ENCODE results near the gene GRID1. TPM values are rescaled to one million over a fixed set of nuclear protein-coding genes. Genes with fewer than 3 reads are reported as not detected.
"Not testable (repeated sequence)": the region's sequence is repeated elsewhere in the genome, so short reads cannot be mapped to it uniquely, and the experiment has no call there.

The GRID1 gene
- total RNA-seq, 1 donor from 2014 or later, result 7.1 TPM

DNA sequence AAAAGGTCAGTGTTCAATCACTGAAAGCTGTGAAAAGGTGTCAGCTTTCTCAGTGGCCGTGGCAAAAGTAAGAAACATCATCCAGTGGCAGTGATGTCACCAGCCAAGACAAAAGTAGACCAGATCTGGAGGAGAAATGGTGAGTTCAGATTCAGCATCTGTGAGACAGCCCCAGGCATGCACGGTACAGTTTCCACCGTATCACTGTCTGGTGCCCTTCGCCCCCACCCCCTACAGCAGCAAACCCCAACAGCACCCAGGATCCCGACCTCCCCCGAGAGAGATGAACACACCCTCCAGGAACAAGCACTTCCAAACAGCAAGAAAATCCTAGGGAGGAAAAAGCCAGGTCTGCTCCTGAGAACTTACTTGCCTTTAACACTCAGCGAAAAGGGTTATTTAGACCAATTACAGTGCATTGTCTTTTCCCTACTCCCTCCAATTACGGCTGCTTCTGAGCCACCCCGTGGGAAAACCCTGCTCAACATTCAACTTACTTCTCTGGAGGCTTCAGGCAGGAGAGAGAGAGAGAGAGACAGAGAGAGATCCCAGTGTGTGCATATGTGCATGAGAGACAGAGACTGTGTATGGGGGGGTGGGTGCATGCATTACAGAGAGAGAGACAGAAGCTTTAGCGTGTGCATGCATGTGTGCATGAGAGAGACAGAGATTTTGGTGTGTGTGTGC, 189.6 kb downstream of the GRID1 start:
- intact Hi-C loops (cut with DNase I), result no loop called here
- no peak for DNase-seq (ENCODE audit: extremely low spot score in 2 of 2)
- Histone ChIP-seq H3K36me3 (no peaks in the 10 kb centered on the region), H3K4me1 (peaks cover 5% of the 10 kb centered on the region), H3K9me3 (no peaks in the 10 kb centered on the region), H3K27me3 (no peaks in the 10 kb centered on the region), H3K4me3 (no peak overlapping the region), H3K27ac (no peak overlapping the region)
- TF ChIP-seq POLR2A (IDR thresholded peaks at IDR 0.05) (no peak), POLR2AphosphoS5 (IDR thresholded peaks at IDR 0.05; ENCODE audit: insufficient read depth in 1 of 2, low read depth in 1 of 2) (no peak)
- TF ChIP-seq, protein P1, sequence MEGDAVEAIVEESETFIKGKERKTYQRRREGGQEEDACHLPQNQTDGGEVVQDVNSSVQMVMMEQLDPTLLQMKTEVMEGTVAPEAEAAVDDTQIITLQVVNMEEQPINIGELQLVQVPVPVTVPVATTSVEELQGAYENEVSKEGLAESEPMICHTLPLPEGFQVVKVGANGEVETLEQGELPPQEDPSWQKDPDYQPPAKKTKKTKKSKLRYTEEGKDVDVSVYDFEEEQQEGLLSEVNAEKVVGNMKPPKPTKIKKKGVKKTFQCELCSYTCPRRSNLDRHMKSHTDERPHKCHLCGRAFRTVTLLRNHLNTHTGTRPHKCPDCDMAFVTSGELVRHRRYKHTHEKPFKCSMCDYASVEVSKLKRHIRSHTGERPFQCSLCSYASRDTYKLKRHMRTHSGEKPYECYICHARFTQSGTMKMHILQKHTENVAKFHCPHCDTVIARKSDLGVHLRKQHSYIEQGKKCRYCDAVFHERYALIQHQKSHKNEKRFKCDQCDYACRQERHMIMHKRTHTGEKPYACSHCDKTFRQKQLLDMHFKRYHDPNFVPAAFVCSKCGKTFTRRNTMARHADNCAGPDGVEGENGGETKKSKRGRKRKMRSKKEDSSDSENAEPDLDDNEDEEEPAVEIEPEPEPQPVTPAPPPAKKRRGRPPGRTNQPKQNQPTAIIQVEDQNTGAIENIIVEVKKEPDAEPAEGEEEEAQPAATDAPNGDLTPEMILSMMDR (IDR thresholded peaks at IDR 0.05), result no peak

DNA sequence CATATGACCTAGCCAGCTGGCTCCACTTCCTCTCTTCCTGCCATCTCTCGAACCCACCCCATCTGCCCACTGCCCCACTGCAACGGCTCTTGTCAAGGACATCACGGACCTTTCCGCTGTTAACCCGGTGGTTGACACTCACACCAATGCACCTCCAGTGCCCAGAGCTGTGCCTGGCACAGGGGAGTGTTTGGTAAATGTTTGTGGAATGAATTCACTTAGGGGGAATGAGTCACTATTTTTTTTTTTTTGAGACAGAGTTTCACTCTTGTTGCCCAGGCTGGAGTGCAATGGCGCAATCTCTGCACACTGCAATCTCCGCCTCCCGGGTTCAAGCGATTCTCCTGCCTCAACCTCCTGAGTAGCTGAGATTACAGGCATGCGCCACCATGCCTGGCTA, 191.1 kb downstream of the GRID1 start:
- H3K4me1 ChIP-seq; intact Hi-C loops (cut with DNase I); H3K27me3 ChIP-seq; DNase-seq (ENCODE audit: extremely low spot score in 2 of 2); H3K36me3 ChIP-seq; H3K9me3 ChIP-seq; H3K27ac ChIP-seq; H3K4me3 ChIP-seq: not testable (repeated sequence)

DNA sequence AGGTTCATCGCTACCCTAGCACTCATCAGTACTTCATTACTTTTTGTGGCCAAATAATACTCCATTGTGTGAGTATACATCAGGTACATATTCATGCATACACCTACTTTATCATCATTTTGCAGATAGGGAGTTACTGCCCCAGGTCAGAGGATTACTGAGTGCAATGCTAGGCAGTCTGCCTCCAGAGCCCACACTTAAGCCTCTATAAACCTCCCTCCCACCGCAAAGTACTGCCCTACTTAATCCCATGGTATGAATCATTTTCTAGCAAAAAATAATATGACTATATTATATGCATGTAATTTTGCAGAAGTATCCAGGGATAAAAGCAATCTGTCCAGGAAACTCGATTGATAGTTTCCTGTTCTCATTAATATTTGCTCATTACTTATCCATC, 194.3 kb downstream of the GRID1 start:
- H3K27me3 ChIP-seq, result no peaks in the 10 kb centered on the region
- no peak overlapping the region for H3K4me3 ChIP-seq
- no peak for DNase-seq (ENCODE audit: extremely low spot score in 2 of 2)
- H3K36me3 ChIP-seq, result no peaks in the 10 kb centered on the region
- H3K9me3 ChIP-seq, result no peaks in the 10 kb centered on the region
- H3K4me1 ChIP-seq, result no peaks in the 10 kb centered on the region
- H3K27ac ChIP-seq, result no peak overlapping the region
- intact Hi-C loops (cut with DNase I), result no loop called here
- TF ChIP-seq, protein P1 (IDR thresholded peaks at IDR 0.05), result no peak
- TF ChIP-seq POLR2A (IDR thresholded peaks at IDR 0.05), result no peak
- no peak for TF ChIP-seq POLR2AphosphoS5 (IDR thresholded peaks at IDR 0.05; ENCODE audit: insufficient read depth in 1 of 2, low read depth in 1 of 2)

DNA sequence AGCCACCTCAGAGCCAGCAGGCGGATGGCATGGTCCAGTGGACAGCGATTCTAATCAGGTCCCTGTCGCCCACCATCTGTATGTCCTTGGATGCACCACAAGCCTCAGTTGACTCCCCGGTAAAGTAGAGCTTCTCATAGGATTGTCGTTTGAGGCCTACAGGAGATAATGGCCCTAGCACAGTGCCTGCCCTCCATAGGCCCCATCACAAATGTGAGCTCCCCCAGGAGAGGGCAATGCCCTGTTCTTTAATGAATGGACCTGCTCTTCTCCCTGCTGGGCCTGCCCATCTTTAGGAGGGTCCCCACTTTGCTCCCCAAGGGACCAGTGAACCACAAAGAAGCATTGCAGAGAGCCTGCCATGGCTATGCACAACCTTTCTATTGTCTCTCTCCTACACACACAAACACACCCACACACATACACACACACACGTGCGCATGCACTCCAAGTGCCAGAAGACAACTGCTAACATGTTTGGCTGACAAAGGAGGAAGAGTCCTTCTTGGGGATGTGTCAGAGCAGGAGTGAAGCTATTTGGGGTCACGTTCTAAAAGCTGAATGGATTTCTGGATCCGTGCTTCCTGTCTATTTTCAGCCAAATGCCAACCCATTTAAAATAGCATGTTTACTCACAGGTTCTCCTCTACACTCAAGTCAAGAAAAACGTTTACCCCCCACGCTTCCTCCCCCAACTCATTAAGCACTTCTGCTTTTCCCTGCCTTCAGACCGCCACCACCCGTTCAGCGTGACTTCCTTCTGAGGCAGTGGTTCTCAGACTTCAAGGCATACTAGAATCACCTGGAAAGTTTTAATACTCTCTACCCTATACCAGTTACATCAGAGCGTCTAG, 196.1 kb downstream of the GRID1 start:
- no peaks in the 10 kb centered on the region for H3K27me3 ChIP-seq
- intact Hi-C loops (cut with DNase I), result no loop called here
- TF ChIP-seq POLR2AphosphoS5 (IDR thresholded peaks at IDR 0.05; ENCODE audit: insufficient read depth in 1 of 2, low read depth in 1 of 2) (no peak), POLR2A (IDR thresholded peaks at IDR 0.05) (no peak)
- TF ChIP-seq, protein P1 (IDR thresholded peaks at IDR 0.05), result no peak
- DNase-seq (ENCODE audit: extremely low spot score in 2 of 2), result no peak
- no peaks in the 10 kb centered on the region for H3K9me3 ChIP-seq
- no peak overlapping the region for H3K27ac ChIP-seq
- H3K36me3 ChIP-seq, result no peaks in the 10 kb centered on the region
- no peak overlapping the region for H3K4me3 ChIP-seq
- H3K4me1 ChIP-seq, result no peaks in the 10 kb centered on the region

DNA sequence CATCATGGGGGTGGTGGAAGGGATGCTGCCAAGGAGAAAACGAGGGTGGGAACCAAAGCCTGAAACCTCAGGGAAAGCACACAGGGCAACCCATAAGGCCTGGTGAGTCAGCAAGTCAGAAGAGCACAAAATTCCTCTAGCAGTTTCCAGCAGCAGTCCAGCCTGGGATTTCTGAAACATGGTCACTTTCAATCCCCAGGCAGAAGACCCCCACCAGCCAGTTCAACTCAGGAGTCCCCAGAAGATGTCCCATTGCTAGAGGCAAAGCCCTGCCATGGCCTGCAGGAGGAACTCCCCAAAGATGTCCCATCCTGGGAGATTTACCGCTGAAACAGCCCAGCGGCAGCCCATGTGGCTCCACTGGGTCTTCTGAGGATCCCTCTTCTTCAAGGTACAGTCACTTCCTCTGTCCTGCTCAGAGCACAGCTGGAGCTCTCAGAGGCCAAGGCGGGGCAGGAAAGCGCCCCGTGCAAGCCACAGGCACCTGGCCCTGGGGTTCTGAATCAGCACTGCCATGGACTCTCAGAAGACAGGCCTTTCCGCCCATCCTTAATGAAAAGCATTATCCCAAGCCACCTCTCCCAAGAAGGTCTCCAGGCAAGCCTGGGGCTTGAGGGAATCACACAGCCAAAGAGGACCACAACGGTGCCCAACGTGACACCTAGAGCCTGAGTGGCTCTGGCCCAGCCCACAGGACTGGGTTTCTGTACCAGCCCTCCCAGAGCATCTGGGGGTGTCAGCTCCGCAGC, 196.9 kb downstream of the GRID1 start:
- H3K27ac ChIP-seq, result no peak overlapping the region
- no peaks in the 10 kb centered on the region for H3K9me3 ChIP-seq
- no peaks in the 10 kb centered on the region for H3K36me3 ChIP-seq
- no peaks in the 10 kb centered on the region for H3K4me1 ChIP-seq
- no peak overlapping the region for H3K4me3 ChIP-seq
- H3K27me3 ChIP-seq, result no peaks in the 10 kb centered on the region
- intact Hi-C loops (cut with DNase I), result no loop called here
- no peak for DNase-seq (ENCODE audit: extremely low spot score in 2 of 2)
- TF ChIP-seq POLR2A (IDR thresholded peaks at IDR 0.05), result no peak
- no peak for TF ChIP-seq POLR2AphosphoS5 (IDR thresholded peaks at IDR 0.05; ENCODE audit: insufficient read depth in 1 of 2, low read depth in 1 of 2)
- TF ChIP-seq, protein P1 (IDR thresholded peaks at IDR 0.05), result no peak
